ENCODE results near the gene MACROD1.

GRCh38 chr11:64078284-64078683, 87.6 kb downstream of the MACROD1 start:
- TF ChIP-seq EZH2 (IDR thresholded peaks at IDR 0.05; ENCODE audit: insufficient read depth, poor library complexity, severe bottlenecking) (no peak), EZH2phosphoT487 (IDR thresholded peaks at IDR 0.05; ENCODE audit: insufficient read depth, low read depth) (no peak)

Measured in GM23248 (cell line).